RCC 7860 (cell line): ENCODE data around the gene ADAM11.

ENCODE experiments used
- DNase-seq: peaks from one replicate; pipeline ENCODE4 v3.0.0-alpha.2; 2015; ENCODE audit warnings: low spot score
- FAIRE-seq: peaks from 2 replicates; lab custom pipeline; 2012; peaks lifted over from hg19 to GRCh38; lab: Jason Lieb, UNC

Gene ADAM11

DNA sequence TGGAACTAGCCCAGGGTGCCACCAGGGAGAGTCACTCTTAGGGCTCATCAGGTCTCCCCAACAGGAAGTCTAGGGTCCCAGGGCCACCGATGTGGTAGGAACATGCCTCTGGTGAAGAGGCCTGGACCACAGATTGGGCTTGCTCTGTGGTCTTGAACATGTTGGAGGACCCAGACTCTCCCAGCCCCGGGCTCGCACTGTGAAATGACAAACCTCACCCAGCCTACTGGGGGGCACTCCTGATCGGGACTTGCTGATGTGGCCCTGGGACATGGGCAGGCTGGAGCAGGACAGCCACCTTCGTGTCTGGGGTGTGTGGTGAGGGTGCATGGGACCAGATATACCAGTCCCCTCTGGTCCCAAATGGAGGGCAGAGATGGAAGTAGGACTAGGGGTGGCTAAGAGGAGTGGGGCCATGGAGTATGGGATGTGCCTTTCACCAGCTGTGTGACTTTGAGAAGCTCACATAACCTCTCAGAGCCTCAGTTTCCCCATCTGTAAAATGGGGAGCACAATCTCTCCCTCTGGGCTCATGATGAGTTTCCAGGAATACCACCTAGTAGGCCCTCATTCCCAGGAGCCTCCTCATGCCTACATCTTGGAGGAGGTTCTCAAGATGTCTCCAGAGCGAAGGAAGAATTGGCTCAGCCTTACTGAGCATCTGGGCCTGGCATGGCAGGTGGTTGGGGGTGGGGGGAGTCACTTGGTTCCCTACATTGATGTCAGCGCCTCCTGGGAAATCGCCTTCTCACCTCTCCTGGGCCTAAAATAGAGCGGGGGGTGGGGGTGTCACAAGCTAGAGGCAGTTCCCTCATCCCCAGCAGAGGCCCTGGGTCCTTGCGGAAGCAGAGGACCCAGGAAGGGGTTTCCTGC lies 1.5 kb upstream of the ADAM11 start:
- FAIRE-seq: no peak
- no peak for DNase-seq

DNA sequence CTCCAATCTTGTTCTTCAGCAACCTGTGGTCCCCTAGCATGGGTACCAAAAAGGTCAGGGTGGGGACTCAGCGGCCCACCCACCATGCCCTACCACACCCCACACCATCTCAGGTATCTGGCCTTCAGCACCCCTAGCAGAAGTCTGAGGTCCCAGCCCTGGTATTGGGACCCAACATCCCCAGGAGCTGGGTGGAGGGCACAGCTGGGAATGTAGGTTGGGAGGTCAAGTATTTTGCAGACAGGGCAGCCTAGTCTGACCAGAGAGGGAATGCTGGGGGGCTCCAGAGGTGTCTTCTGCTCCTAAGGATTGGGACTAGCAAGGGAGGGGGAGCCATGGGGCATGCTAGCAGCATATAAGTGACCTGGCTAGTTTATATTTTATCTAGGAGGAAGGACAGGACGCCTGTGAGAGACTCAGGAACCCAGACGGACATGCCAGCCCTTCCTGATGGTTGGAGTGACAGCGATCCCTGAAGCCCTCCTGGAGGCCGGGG lies 822 bp upstream of the ADAM11 start:
- FAIRE-seq: no peak
- DNase-seq: no peak

DNA sequence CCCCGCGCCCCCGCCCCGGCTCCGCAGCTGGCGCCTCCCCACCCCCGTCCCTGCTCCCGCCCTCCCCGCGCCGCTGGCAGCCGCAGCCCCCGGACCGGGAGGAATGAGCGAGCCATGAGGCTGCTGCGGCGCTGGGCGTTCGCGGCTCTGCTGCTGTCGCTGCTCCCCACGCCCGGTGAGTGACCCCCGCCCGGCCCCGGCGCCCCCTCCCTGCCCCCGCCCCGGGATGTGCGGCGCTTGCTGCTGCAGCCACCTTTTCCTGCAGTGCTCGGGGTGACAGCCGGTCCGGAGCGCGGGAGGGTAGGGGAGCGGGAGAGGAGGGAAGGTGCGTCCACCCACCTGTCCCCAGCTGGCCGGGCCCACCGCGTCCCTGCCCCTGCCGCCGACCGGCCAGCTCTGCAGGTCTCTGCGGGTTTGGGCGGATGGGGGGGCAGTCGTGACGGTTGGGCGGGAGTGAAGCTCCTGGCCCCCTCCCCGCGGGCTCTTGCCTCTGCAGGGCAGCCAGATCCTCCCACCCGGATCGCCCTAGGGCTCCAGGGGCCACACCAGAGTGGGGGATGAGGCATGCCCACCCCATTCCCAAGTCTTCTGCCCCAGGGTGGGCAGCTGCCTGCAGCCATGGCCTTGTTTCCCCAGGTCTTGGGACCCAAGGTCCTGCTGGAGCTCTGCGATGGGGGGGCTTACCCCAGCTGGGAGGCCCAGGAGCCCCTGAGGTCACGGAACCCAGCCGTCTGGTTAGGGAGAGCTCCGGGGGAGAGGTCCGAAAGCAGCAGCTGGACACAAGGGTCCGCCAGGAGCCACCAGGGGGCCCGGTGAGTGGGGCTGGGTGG lies 513 bp downstream of the ADAM11 start:
- no peak for FAIRE-seq
- no peak for DNase-seq

DNA sequence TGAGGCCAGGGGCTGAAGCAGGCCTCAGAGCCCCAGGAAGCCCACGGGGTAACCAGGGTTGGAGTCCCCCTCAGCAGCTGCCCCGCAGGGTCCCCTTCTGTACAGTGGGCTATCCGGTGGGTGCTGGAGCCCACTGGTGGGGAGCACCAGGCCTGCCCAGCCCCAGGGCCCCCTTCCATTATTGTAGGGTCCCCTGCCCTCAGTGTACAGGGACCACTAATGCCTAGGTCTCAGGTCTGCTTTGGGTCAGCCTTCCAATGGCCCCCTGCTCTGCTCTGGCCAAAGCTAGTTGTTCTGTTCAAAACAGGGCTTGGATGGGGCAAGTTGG lies 1.1 kb downstream of the ADAM11 start:
- FAIRE-seq: no peak
- no peak for DNase-seq

DNA sequence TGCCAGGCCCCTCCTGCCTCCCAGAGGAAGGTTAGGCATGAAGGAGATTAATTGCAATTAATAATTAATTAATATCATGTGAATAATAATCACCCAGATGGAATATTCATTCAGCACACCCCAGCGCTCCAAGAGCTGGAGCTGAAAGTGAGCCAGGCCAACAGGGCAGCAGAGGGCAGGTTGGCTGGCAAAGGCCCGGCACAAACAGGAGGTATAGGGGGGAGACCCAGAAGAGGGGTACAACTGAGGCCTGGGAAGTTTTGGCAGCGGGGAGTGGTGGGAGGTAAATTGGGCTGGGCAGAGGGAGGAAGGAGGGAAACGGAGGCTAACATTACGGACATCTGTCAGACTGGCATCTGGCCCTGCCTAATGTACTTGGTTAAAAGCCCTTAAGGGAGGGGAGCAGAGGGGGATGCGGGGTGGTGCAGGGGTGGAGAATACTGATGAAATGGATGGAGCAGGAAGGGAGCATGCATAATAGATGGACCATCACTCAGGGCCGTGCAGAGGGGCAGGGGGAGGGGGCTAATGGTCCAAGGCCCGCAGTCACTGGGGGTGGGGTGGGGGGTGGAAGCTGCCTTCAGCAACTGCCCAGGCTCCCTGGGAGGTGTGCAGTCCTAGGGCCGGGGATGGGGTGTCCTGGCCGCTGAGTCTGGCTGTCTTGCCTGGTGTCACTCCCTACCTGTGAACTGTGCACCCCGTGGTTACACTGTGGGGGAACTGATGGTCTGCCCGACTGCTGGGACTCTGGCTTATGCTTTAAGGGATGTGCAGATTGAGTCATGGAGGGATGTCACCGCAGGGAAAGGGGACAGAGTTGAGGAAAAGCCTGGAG lies 1.9 kb downstream of the ADAM11 start:
- DNase-seq: no peak
- no peak for FAIRE-seq

DNA sequence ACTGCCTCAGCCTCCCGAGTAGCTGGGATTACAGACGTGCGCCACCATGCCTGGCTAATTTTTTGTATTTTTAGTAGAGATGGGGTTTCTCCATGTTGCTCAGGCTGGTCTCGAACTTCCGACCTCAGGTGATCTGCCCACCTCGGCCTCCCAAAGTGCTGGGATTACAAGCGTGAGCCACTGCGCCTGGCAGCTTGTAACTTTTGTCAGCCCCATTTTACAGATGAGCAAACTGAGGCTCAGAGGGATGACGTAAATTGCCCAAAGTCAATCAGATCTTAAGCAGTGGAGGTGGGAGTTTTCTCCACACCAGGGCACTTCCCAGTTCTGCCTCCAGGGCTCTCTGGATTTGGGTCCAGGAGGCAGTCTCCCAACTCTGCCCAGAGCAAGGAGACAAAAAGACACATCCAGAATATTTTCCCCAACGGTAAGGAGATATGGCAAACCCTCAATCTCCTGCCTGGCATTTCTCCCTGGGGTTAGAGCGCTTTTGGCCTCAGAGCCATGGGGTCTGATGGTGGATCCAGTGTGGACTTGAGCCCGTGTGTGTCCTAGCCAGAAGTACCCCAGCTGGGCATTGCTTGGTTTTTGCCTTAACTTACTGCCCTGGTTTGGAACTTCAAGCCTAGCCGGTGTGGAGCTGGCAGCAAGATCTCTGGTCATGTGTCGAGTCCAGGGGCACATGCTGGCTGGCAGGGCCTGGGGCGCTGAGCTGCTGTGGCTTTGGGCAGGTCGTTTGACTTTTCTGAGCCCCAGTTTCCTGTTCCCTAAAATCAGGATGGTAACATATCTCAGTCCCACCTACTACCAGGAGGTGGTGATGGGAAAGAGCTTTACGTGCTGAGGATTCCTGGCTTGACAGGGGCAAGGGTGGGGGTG lies 3.4 kb downstream of the ADAM11 start:
- FAIRE-seq (no peak), DNase-seq (no peak)

DNA sequence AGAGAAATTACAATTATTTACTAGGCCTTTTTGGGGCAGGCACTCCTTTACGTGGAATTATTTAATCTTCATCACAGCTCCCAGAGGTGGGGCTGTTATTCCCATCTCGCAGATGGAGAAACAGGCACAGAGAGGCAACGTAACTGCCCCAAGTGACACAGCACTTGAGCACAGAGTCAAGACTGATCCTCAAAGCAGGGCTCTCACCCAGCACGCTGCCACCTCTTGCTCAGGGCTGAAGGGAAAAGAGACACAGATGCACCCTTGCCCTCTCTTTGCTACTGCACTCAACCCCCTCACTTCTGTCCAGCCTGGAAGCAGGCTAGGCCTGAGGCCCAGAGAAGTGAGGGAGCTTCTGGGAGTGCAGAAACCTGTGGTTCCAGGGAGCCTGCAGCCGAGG lies 4.4 kb downstream of the ADAM11 start:
- no peak for FAIRE-seq
- no peak for DNase-seq

DNA sequence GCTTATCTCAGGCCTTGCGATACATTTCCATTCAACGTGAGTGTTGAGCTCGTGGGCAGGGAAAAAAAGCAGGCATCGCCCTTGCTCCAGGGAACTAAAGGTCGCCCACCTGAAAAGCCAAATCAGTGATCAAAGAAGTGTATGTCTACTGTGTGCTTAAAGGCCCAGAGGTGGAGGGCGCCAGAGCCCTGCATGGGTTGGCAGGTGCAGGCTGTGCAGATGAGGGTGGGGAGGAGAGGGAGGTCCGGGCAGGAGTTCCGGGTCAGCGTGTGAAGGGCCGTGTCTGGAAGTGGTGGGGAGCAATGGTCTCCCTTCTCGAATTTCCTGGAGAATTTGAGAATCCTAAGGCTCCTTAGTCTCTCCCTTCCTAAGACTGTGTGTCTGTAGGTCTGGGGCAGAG lies 7.2 kb downstream of the ADAM11 start:
- DNase-seq (no peak), FAIRE-seq (no peak)

DNA sequence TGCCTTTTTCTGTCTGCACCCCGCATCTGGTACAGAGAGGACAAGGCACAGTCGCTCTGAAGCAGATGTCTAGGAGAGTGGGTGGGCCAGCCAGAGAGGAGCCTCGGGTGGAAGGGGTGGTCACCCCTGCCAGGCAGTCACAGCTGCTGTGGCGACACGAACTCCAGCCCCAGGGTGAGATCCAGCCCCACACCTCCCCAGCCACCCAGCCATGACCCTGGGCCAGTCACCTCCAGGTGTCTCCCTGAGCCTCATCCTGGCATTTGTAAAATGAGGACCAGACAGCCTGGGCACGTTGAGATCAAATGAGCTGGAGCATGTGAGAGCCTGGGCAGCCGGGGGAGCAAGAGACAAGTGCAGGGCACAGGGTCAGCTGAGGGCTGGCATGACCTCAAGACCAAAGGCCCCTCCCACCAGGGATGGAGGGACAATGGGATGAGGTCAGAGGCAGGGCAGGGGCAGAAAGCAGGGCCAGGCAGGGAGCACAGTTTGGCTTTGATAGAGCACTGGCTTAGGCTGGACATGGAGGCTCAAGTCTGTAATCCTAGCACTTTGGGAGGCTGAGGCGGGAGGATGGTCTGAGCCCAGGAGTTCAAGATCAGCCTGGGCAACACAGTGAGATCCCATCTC lies 7.7 kb downstream of the ADAM11 start:
- no peak for DNase-seq
- no peak for FAIRE-seq

DNA sequence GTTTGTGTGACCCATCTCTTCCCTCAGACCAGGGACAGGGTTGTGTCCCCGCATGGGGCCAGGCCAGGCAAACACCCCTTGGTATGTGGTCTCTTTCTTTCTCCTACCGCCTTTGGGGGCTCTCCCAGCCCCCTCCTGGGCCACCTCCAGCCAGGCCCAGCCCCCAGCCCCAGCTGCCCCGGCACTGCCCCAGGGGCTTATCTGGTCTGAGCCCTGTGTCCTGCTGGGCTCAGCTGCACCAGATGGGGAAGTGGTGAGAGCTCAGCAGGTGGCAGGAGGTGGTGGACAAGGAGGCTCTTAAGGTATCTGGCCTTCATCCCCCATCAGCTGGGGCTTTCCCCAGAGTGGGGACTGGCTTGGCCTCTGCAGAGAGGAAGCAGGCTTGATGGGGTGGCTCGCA lies 8.7 kb downstream of the ADAM11 start:
- no peak for FAIRE-seq
- no peak for DNase-seq

DNA sequence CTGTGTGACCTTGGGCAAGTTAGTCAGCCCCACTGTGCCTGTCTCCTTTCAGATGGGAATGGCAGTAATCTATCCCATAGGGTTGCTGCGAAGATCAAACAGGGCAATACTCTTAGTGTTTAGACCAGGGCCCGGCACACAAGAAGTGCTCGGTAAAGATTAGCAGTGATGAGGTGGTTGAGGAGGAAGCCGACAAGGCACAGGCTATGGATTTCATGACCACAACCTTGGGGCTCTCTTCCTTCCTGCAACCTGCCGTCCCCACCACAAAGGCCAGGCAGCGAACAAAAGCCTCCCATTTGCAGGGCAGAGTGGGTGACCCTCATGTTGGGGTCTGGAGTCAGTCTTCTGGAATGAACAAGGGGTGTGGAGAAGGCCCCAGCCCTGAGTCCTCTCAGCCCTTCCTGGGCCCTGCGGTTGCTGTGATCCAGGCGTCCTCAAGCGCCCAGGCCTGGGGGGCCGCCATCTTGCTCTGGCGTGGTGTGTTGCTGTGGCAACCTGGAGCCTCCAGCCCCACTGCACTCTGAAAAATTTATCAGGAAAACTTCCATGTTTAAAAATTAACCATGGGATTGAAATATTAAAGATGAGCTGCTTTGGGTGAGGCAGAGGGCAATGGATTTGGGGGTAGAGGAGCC lies 9.8 kb downstream of the ADAM11 start:
- DNase-seq: no peak
- no peak for FAIRE-seq

DNA sequence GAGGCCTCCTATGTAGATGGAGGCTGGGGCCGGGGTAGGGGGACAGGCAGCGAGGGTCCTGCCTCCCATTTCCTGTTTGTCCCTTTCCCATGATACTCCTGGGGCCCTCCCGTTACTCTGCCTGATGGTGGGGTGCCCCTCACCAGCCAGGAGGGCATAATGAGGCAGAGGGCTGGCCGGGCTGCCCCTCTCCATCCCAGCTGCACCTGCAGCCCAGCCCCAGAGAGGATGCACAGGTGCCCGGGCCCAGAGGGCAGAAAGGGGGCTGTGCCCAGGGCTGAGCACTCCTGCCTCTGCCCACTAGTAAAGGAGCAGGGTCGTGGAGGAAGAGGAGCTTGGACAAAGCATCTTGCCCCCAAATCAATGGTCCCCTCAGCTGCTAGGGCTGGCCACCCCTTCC lies 10.4 kb downstream of the ADAM11 start:
- FAIRE-seq: no peak
- no peak for DNase-seq

DNA sequence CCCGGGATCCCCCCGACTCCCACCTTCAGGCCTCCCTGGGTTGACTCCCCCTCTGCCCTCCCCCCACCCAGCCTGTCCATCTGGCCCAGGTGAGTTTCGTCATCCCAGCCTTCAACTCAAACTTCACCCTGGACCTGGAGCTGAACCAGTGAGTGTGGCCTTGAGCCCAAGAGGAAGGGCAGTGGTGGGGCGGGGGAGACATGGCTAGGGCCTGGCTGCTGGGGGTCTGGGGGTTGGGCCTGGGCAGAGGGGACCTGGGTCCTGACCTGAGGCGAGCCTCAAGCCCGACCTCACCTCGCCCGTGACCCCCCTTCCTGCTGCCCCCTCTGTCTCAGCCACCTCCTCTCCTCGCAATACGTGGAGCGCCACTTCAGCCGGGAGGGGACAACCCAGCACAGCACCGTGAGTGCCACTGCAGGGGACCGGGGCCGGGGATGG lies 10.9 kb downstream of the ADAM11 start:
- no peak for DNase-seq
- FAIRE-seq: no peak

DNA sequence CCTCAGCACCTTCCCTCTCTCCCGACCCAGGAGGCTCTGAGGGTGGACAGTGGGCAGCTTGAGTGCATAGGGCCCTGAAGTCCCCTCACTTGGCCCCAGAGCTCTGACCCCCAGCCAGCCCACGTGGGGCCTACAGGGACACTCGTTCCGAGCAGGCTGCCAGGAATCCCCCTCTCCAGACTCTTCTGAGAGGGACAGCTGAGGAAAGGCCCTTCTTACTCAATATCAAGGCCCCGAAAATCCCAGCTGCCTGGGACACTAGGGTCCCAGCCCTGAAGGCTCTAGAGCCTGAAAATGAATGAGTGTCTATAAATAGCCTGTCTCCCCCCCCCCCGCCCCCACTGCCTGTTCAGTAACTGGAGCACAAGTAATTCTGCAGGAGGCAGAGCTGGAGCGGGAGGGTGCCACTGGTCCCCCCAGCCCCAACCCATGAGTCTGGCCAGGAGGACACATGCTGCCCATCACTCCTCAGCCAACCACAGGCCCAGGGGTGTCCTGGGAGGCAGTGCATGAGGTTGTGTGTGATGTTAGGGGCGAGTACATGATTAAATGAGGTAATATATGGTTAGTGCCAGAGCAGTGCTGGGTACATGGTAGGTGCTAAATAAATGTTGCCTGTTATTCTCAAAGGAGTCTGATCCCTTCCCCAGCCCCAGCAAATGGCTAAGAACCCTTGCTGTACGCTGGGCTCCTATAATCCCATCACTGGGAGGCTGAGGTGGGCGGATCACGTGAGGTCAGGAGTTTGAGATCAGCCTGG lies 11.6 kb downstream of the ADAM11 start:
- FAIRE-seq (no peak), DNase-seq (no peak)

DNA sequence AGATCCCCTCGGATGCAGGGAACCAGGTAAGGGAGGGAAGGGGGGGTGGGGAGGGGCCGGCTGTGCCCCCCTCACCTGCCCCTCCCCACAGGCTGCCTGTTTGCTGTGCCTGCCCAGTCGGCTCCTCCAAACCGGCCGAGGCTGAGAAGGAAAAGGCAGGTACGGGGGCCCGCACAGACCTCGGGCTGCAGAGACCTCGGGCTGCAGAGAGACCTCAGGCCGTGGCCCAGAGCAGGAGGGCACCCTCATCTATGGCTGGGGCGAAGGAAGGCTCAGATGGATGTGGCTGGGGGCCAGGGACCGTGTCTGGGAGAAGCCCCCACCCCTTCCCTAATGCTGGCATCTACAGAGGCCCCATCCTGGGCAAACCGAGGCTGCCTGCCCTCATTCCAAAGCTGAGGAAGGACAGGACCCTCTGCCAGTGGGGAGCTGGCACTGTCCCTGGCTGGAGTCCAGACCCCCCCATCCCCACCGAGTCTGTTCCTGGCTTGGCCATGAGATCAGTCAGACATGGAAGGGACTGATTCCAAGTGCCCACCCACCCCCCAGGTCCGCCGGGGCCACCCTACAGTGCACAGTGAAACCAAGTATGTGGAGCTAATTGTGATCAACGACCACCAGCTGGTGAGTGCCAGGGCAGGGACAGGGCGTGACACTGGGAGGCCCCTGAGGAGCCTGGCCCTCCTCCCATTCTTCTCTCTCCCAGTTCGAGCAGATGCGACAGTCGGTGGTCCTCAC lies 13.7 kb downstream of the ADAM11 start:
- DNase-seq (no peak), FAIRE-seq (no peak)

DNA sequence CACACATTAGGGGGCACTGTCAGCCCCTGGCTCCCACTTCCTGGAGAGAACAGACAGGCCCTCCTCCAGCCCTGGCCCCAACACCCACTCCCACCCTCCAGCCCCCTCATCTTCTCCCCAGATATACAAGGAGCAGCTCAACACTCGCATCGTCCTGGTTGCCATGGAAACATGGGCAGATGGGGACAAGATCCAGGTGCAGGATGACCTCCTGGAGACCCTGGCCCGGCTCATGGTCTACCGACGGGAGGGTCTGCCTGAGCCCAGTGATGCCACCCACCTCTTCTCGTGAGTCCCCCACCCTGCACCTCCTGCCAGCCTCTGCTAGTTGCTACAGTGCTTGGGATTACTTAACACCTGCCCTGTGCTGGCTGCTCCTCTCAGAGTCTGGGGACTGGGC lies 14.4 kb downstream of the ADAM11 start:
- FAIRE-seq (no peak), DNase-seq (no peak)

DNA sequence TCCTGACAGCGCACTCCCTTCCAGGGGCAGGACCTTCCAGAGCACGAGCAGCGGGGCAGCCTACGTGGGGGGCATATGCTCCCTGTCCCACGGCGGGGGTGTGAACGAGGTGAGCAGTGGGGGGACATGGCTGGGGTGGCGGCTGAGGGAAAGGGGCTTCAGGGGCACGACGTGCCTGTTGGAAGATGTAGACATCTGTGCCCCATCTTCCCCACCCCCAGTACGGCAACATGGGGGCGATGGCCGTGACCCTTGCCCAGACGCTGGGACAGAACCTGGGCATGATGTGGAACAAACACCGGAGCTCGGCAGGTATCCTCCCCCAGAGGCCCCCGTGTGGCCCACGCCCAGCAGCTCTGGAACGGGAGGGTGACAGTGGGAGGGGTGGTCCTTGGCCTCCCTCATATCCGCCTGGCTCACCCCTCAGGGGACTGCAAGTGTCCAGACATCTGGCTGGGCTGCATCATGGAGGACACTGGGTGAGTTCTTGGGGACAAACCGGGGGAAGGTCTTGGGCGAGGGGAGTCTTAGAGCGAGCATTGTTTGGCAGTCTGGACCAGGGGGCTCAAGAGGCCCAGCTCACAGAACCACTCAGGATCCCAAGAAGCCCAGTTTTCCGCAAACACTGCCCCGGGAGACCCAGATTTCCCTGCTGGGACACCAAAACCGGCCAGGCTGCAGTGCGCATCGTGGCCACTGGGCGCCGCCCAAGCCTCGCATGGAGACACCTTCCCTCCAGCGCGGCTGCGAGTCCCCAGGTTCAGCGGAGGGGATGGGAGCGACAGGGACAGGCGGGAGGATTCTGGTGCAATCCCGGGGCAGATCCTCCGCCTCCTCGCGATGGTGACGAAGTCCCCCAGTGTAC lies 15.7 kb downstream of the ADAM11 start:
- DNase-seq: peak; percentile 68

More for the DNA sequence above, 15.7 kb downstream of the ADAM11 start:
- FAIRE-seq: no peak
